ENCODE results near the gene SPIRE1.

GRCh38 chr18:12420821-12421421, 237.0 kb downstream of the SPIRE1 start:
- no peak for TF ChIP-seq CTCF (IDR thresholded peaks at IDR 0.05; ENCODE audit: low read depth, low read length)
- TF ChIP-seq MAX (IDR thresholded peaks at IDR 0.05; ENCODE audit: low read depth, low read length): no peak
- TF ChIP-seq POLR2A (IDR thresholded peaks at IDR 0.05; ENCODE audit: extremely low read depth, insufficient read length): no peak
- TF ChIP-seq MYC (IDR thresholded peaks at IDR 0.05; ENCODE audit: low read depth, low read length): no peak

All from NB4 (cell line).